ENCODE data around the gene CDH2.
A peak's percentile ranks its signal among the peaks of the same experiment; 100 is the strongest.

Gene CDH2

GRCh38 chr18:28127763-28128658, 48.9 kb downstream of the CDH2 start:
- no peak for DNase-seq (ENCODE audit: low spot score)
- no peak for FAIRE-seq

- FAIRE-seq (no peak), DNase-seq (ENCODE audit: low spot score) (no peak)
These were observed 49.7 kb downstream of the CDH2 start for GRCh38 chr18:28127228-28127627.

GRCh38 chr18:28126768-28127167, 50.2 kb downstream of the CDH2 start:
- no peak for FAIRE-seq
- DNase-seq (ENCODE audit: low spot score): no peak

- no peak for DNase-seq (ENCODE audit: low spot score)
- no peak for FAIRE-seq
These were observed 51.9 kb downstream of the CDH2 start for GRCh38 chr18:28125051-28125450.

- DNase-seq (ENCODE audit: low spot score) (no peak), FAIRE-seq (no peak)
These were observed 52.5 kb downstream of the CDH2 start for GRCh38 chr18:28124131-28125029.

GRCh38 chr18:28123401-28124030, 53.4 kb downstream of the CDH2 start:
- no peak for FAIRE-seq

GRCh38 chr18:28120828-28121515, 56.0 kb downstream of the CDH2 start:
- DNase-seq (ENCODE audit: low spot score) (no peak), FAIRE-seq (no peak)

More at GRCh38 chr18:28123401-28124030, 53.4 kb downstream of the CDH2 start:
- DNase-seq (ENCODE audit: low spot score): no peak

GRCh38 chr18:28116461-28116860, 60.5 kb downstream of the CDH2 start:
- no peak for FAIRE-seq
- DNase-seq (ENCODE audit: low spot score): no peak

GRCh38 chr18:28115149-28115550, 61.8 kb downstream of the CDH2 start:
- DNase-seq (ENCODE audit: low spot score) (peak; percentile 34), FAIRE-seq (no peak)

GRCh38 chr18:28114472-28114871, 62.5 kb downstream of the CDH2 start:
- no peak for DNase-seq (ENCODE audit: low spot score)
- no peak for FAIRE-seq

GRCh38 chr18:28113271-28114029, 63.5 kb downstream of the CDH2 start:
- DNase-seq (ENCODE audit: low spot score) (no peak), FAIRE-seq (no peak)

GRCh38 chr18:28112056-28112470, 64.9 kb downstream of the CDH2 start:
- DNase-seq (ENCODE audit: low spot score) (peak; percentile 2), FAIRE-seq (no peak)

GRCh38 chr18:28110924-28111323, 66.0 kb downstream of the CDH2 start:
- FAIRE-seq: no peak
- no peak for DNase-seq (ENCODE audit: low spot score)

- FAIRE-seq: no peak
These were observed 67.0 kb downstream of the CDH2 start for GRCh38 chr18:28109781-28110560.

GRCh38 chr18:28108814-28109213, 68.1 kb downstream of the CDH2 start:
- FAIRE-seq: no peak

More at GRCh38 chr18:28109781-28110560, 67.0 kb downstream of the CDH2 start:
- no peak for DNase-seq (ENCODE audit: low spot score)

GRCh38 chr18:28108254-28108653, 68.7 kb downstream of the CDH2 start:
- no peak for DNase-seq (ENCODE audit: low spot score)
- no peak for FAIRE-seq

More at GRCh38 chr18:28108814-28109213, 68.1 kb downstream of the CDH2 start:
- no peak for DNase-seq (ENCODE audit: low spot score)

GRCh38 chr18:28099237-28099636, 77.7 kb downstream of the CDH2 start:
- no peak for FAIRE-seq
- DNase-seq (ENCODE audit: low spot score): no peak

- FAIRE-seq (no peak), DNase-seq (ENCODE audit: low spot score) (no peak)
These were observed 81.3 kb downstream of the CDH2 start for GRCh38 chr18:28095631-28096030.

GRCh38 chr18:28095041-28095440, 81.9 kb downstream of the CDH2 start:
- DNase-seq (ENCODE audit: low spot score) (no peak), FAIRE-seq (no peak)

All from urothelium cell line (cell line).